RPMI8226 (cell line): ENCODE data around the gene PSMB7.

ENCODE experiments used
- DNase-seq: peaks from one replicate; pipeline ENCODE4 v3.0.0-alpha.2; 2015

The PSMB7 gene

GRCh38 chr9:124355039-124355940 is 60.0 kb downstream of the PSMB7 start:
- no peak for DNase-seq

GRCh38 chr9:124354346-124355038 is 60.8 kb downstream of the PSMB7 start:
- no peak for DNase-seq

GRCh38 chr9:124353811-124354274 is 61.4 kb downstream of the PSMB7 start:
- no peak for DNase-seq

DNA sequence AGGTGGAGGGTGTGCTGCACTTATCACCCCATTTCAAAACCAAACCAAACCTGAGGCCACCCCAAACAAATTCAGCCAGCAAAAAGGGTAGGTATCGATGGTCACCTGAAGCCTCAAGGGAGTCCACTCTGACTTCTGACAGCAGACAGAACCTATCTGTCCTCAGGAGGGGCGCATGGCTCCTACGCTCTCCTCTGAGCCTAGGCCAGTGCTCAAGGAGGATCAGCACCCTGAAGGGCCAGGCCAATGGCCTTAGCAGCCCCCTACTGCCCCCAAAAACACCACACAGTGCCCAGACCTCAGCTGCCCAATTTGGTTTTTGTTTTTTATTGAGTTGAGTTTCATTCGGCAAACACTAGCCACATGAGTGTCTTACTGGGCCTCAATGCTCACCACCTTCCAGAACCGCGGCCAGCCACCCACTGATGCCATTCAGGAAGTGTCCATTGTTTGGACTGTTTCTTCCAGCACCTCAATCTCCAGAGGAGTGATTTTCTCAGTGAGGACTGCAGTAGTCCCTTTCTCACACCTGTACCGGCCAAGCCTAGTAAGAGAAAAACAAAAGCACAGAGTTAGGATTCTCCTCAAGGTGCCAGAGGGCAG is 62.0 kb downstream of the PSMB7 start:
- DNase-seq: no peak

DNA sequence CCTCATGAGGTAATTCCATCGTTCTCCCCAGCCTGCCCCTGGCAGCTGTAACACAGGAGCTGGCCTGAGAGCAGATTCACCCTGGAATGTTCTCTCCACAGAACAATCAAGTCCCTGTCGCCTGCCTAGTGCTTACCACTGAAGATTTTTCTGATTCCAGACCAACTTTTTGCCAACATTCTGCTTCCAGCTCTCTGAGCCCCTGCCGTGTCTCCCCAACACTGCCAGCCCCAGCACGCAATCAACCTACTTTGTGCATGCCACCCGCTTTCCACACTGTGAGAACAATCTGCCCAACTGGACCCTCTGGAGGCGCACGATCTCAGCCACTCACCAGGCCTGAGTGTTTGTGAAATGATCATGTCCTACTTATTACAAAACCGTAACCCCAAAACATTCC is 62.6 kb downstream of the PSMB7 start:
- DNase-seq: no peak

GRCh38 chr9:124351672-124352468 is 63.4 kb downstream of the PSMB7 start:
- DNase-seq: no peak

- DNase-seq: no peak
These were observed 64.6 kb downstream of the PSMB7 start for GRCh38 chr9:124350494-124351263.

GRCh38 chr9:124349675-124350493 is 65.4 kb downstream of the PSMB7 start:
- DNase-seq: no peak

- no peak for DNase-seq
These were observed 66.0 kb downstream of the PSMB7 start for GRCh38 chr9:124349267-124349666.

GRCh38 chr9:124348831-124349230 is 66.4 kb downstream of the PSMB7 start:
- no peak for DNase-seq

DNA sequence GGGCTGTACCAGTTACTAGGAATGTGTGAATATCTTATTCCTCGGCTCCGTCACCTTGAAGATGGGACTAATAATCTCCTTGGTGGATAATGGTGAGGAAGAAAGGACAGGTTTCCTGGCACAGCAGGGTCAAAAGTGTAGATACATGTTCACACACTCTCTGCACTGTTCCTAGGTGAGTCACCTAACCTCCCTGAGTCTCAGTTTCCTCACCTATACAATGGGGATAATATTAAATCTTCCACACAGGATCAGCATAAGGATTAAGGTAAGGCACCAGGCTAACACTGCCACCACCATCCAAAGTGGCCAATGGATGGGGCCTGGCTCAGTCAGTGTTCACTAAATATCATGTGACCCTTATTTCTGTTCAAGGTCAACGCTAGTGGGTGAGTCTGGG is 66.9 kb downstream of the PSMB7 start:
- no peak for DNase-seq

DNA sequence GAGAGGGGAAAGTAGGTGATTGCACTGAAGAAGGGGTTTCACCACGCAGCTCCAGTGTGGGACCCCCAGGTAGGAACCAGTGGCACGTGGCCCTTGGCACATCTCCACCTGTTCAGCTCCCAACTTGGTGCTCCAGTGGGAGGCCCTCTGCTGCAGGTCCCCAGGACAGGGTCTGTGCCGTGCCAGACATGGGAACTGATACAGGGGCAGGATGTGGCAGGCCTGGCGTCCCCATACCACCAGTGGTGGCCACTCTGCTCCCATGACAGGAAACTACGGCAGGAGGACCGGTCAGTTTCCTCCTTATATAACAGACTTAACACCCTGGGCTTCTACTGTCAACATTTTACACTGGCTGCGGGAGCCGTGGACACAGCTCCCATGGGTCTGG is 67.3 kb downstream of the PSMB7 start:
- DNase-seq: no peak

DNA sequence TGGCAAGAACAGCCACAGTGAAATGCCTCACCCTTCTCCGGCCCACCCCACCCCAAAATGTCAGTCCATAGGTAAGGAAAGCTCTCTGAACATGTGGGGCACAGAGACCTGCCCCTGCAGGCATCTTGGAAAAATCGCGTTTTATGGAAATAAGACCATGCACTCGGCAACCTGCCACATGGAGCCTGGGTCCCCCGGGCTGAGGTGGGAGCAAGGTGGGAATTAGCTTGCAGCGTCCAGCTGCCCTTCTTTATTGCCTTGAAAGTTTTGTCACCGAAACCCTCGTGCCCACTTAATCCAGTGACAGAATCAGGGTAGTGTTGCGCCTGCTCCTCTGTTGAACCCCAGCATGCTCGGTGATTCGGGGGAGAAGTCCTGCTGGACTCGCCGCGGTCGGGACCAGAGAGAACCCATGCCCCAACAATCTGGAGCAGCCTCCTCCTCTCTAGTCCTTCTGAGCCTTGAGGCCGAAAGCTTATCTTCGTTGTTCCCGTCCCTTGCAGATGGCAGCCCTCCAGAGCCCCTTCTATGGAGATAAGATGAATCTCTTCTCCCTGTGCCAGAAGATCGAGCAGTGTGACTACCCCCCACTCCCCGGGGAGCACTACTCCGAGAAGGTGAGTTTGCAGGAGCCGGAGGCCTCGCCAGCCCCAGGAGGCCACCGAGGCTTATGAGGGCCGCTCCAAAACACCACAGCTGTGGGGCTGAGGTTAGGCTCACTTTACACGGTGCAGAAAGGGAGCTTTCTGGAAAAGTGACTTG is 67.9 kb downstream of the PSMB7 start:
- DNase-seq: no peak

DNA sequence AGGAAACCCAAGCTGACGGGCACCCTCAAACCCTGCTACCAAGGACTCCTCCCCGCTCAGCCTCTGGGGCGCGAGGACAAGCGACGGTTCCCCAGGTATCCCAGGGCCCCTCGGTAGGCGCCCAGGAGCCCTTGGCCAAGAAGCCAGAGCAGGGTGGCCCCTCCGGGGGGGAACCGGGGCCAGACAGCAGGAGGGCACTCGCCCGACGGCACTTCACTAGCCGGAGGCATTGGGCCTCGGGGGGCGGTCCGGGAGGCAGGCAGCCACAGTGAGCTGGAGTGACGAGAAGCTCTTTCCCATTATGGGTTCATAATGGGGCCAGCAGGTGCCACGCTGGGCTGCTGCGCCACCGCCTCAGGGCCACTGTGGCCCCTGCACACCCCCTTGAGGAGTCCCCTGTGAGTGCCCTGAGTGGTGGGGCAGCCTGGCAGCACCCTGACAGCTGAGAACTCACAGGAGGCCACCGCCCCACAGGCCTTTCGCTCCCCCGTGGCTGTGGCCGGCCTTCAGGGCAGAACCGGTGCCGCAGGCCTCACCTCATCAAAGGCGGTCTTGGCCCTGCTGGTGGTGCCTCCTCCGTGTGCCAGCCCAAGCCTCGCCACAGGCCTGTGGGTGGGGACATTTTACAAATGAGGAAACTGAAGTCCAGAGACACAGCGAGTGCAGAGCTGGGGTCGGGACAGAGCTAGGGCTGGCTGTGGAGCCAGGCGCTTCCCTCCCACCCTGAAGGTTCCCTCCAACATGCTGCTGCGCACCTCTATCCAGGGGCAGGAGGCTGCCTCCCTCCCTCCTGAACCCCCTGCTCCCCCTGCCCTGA is 68.7 kb downstream of the PSMB7 start:
- DNase-seq: no peak

GRCh38 chr9:124345751-124346281 is 69.4 kb downstream of the PSMB7 start:
- DNase-seq: no peak

GRCh38 chr9:124345063-124345462 is 70.2 kb downstream of the PSMB7 start:
- DNase-seq: no peak

- no peak for DNase-seq
These were observed 70.8 kb downstream of the PSMB7 start for GRCh38 chr9:124344291-124345050.

- DNase-seq: no peak
These were observed 71.5 kb downstream of the PSMB7 start for GRCh38 chr9:124343533-124344290.
